ENCODE data around the gene TRAK1. TPM values are rescaled to one million over a fixed set of nuclear protein-coding genes. Genes with fewer than 3 reads are reported as not detected.

Gene TRAK1
- polyA plus RNA-seq, 3 donors, result 6.6 to 40.8 (median 7.0) TPM

DNA sequence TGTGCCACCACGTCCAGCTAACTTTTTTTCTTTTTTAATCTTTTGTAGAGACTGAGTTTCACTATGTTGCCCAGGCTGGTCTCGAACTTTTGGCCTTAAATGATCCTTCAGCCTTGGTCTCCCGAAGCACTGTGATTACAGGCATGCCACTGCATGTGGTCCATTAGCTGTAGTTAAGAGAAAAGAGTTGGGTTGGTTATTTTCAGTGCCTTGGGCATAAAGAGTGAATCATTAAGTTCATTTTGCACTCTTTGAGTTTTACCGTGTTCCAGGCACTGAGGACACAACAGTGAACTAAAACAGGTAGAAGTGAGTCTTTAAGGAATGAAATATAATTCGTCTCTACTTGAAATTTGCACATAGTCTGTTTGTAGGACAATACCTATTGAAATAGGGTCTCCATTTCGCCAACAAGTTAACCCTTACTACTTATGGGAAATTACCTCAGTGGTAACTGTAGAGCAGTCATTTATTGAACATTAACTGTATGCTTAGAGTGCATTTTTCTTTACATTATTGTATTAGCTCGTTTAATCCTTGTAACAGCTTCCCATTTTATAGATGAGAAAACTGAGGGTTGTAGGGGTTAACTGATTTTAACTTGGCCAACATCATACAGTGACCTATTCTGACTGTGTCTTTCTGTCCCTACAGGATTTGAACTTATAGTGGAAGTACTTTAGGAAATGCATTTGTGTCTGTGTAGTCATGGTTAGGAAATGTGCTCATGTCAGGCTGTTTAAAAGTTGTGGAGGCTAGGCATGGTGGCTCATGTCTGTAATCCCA is 22.7 kb upstream of the TRAK1 start:
- H3K27ac Mint-ChIP-seq, result peak overlapping the region; percentile 79 to 98 (median 95)
- 100% methylated on average over 3 of the region's 7 CpGs for WGBS (ENCODE audit: insufficient coverage)
- no peak overlapping the region for H3K4me3 Mint-ChIP-seq
- peaks cover 0 to 2% (median 0%) of the 10 kb centered on the region in 3 donors for H3K27me3 Mint-ChIP-seq (ENCODE audit: low read depth in 3 of 3)
- H3K9me3 Mint-ChIP-seq, result no peaks in the 10 kb centered on the region
- no peak overlapping the region for H3K4me2 ChIP-seq (replicated peaks; ENCODE audit: extremely low read depth, low read length, poor library complexity, severe bottlenecking)
- H3K36me3 Mint-ChIP-seq, result peaks cover under 1% of the 10 kb centered on the region in 2 donors
- peak overlapping the region; percentile 74 to 91 for H3K27ac ChIP-seq (ENCODE audit: low read depth in 1 of 2, low read length in 2 of 2)
- H3K4me3 ChIP-seq (replicated peaks in 1 of 3; ENCODE audit: low read depth in 2 of 3, low read length in 3 of 3), result no peak overlapping the region
- H3K27me3 ChIP-seq (ENCODE audit: control insufficient read depth in 2 of 2, insufficient read depth in 2 of 2, low read length in 2 of 2), result no peaks in the 10 kb centered on the region
- peak overlapping the region; percentile 57 for H3K9ac ChIP-seq (ENCODE audit: insufficient read depth, low read length, poor library complexity, severe bottlenecking)
- intact Hi-C loops (cut with micrococcal nuclease), result loop anchor here (5.0 to 10.0 kb wide), 2 partner anchors 36 to 54 kb away; no protein-coding TSS in a partner anchor
- H3K4me1 Mint-ChIP-seq, result peaks cover 67% of the 10 kb centered on the region
- H4K20me1 ChIP-seq (ENCODE audit: insufficient read depth, low read length), result peaks cover 57% of the 10 kb centered on the region
- peaks cover 84% of the 10 kb centered on the region for H3K79me2 ChIP-seq (ENCODE audit: insufficient read depth, low read length)
- TF ChIP-seq, protein P1, sequence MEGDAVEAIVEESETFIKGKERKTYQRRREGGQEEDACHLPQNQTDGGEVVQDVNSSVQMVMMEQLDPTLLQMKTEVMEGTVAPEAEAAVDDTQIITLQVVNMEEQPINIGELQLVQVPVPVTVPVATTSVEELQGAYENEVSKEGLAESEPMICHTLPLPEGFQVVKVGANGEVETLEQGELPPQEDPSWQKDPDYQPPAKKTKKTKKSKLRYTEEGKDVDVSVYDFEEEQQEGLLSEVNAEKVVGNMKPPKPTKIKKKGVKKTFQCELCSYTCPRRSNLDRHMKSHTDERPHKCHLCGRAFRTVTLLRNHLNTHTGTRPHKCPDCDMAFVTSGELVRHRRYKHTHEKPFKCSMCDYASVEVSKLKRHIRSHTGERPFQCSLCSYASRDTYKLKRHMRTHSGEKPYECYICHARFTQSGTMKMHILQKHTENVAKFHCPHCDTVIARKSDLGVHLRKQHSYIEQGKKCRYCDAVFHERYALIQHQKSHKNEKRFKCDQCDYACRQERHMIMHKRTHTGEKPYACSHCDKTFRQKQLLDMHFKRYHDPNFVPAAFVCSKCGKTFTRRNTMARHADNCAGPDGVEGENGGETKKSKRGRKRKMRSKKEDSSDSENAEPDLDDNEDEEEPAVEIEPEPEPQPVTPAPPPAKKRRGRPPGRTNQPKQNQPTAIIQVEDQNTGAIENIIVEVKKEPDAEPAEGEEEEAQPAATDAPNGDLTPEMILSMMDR (IDR thresholded peaks at IDR 0.05), result no peak
- H3K4me1 ChIP-seq (ENCODE audit: control insufficient read depth in 1 of 2, insufficient read depth in 2 of 2, low read length in 2 of 2), result peaks cover 60 to 62% of the 10 kb centered on the region in 2 donors
- H3K9me3 ChIP-seq (replicated peaks in 1 of 2; ENCODE audit: control insufficient read depth in 1 of 2, insufficient read depth in 1 of 2, low read length in 2 of 2), result no peaks in the 10 kb centered on the region
- DNase-seq, result no peak
- no peak overlapping the region for H2AFZ ChIP-seq (ENCODE audit: insufficient read depth, low read depth, low read length, poor library complexity, severe bottlenecking)
- no peaks in the 10 kb centered on the region for H3K36me3 ChIP-seq (replicated peaks in 1 of 2; ENCODE audit: control insufficient read depth in 1 of 2, insufficient read depth in 2 of 2, low read length in 2 of 2)

GRCh38 chr3:42070089-42070488 is 21.1 kb upstream of the TRAK1 start:
- Histone ChIP-seq H4K20me1 (ENCODE audit: insufficient read depth, low read length) (peaks cover 72% of the 10 kb centered on the region), H3K9me3 (replicated peaks in 1 of 2; ENCODE audit: control insufficient read depth in 1 of 2, insufficient read depth in 1 of 2, low read length in 2 of 2) (no peaks in the 10 kb centered on the region), H3K4me1 (ENCODE audit: control insufficient read depth in 1 of 2, insufficient read depth in 2 of 2, low read length in 2 of 2) (peaks cover 64 to 67% of the 10 kb centered on the region in 2 donors), H3K79me2 (ENCODE audit: insufficient read depth, low read length) (peaks cover 92% of the 10 kb centered on the region), H3K27ac (ENCODE audit: low read depth in 1 of 2, low read length in 2 of 2) (no peak overlapping the region), H2AFZ (ENCODE audit: insufficient read depth, low read depth, low read length, poor library complexity, severe bottlenecking) (no peak overlapping the region), H3K27me3 (ENCODE audit: control insufficient read depth in 2 of 2, insufficient read depth in 2 of 2, low read length in 2 of 2) (no peaks in the 10 kb centered on the region), H3K4me2 (replicated peaks; ENCODE audit: extremely low read depth, low read length, poor library complexity, severe bottlenecking) (no peak overlapping the region), H3K4me3 (replicated peaks in 1 of 3; ENCODE audit: low read depth in 2 of 3, low read length in 3 of 3) (no peak overlapping the region), H3K36me3 (replicated peaks in 1 of 2; ENCODE audit: control insufficient read depth in 1 of 2, insufficient read depth in 2 of 2, low read length in 2 of 2) (no peaks in the 10 kb centered on the region), H3K9ac (ENCODE audit: insufficient read depth, low read length, poor library complexity, severe bottlenecking) (no peak overlapping the region)
- TF ChIP-seq, protein P1 (IDR thresholded peaks at IDR 0.05), result no peak
- Mint-ChIP-seq H3K27ac (peak overlapping the region in 4 of 7 donors; percentile 35 to 82 (median 62)), H3K9me3 (no peaks in the 10 kb centered on the region), H3K4me3 (no peak overlapping the region), H3K27me3 (ENCODE audit: low read depth in 3 of 3) (peaks cover 0 to 2% (median 0%) of the 10 kb centered on the region in 3 donors), H3K4me1 (peaks cover 76% of the 10 kb centered on the region), H3K36me3 (peaks cover 3 to 4% of the 10 kb centered on the region in 2 donors)
- DNase-seq, result no peak
- intact Hi-C loops (cut with micrococcal nuclease), result no loop called here
- 100% methylated on average over 1 of the region's 2 CpGs for WGBS (ENCODE audit: insufficient coverage)

Data from CD14-positive monocyte (primary cell).